NK-92 (cell line): Measurements from ENCODE around the gene TRMT10C.
"Not testable (repeated sequence)": the region's sequence is repeated elsewhere in the genome, so short reads cannot be mapped to it uniquely, and the experiment has no call there.

Experiments
- DNase-seq: peaks from one replicate; lab custom pipeline; 2025; ENCODE audit not compliant: unreplicated experiment; lab: John Stamatoyannopoulos, UW

Gene TRMT10C

DNA sequence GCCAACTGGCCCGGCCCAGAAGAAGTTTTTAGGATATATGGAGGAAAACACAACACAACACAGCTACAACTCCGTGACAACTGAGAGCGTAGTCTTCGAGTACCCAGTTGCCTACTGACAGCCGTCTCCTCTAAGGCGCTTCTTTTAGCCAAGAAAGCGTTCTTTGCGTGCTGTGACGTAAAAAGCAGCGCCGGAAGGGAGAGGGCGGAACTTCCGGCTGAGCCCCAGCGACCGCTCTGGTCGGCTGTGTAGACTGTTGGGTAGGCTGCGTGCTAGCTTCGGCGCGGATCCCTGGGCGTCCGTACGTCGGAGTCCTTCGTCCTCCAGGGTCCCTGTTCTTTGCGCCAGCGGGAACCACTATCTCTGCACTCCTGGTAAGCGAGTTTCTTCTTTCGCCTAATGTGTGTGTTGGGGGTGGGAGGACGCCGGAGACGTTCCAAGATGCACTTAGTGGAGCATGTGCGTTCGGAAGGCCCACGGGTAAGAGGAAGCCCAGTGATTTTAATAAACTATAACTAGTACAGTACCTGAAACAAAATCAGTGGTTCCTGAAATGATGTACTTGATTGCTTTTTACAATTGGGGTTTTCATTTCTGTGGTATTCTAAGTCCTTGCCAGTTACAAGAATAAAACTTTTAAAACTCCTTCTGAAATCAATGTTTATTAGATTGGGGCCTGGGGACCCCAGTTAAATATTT is at the start of gene TRMT10C:
TSS of gene TRMT10C (plus strand) at position 239 of the 699 bp plus-strand sequence. CDS start 2,914 bp downstream, outside the sequence.
- peak; percentile 60 for DNase-seq

DNA sequence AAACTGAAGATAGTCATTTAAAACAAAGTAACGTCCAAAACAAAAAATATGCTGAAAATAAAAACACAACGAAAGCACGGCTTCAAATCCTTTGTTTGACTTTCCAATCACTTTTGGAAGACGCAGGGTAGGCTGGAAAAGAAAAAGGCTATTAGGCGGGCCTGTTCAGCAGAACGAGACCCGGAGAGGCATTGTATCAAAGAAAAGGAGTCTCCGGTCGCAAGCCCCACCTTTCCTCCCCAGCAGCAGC is 49.3 kb upstream of the TRMT10C start:
- DNase-seq = no peak

DNA sequence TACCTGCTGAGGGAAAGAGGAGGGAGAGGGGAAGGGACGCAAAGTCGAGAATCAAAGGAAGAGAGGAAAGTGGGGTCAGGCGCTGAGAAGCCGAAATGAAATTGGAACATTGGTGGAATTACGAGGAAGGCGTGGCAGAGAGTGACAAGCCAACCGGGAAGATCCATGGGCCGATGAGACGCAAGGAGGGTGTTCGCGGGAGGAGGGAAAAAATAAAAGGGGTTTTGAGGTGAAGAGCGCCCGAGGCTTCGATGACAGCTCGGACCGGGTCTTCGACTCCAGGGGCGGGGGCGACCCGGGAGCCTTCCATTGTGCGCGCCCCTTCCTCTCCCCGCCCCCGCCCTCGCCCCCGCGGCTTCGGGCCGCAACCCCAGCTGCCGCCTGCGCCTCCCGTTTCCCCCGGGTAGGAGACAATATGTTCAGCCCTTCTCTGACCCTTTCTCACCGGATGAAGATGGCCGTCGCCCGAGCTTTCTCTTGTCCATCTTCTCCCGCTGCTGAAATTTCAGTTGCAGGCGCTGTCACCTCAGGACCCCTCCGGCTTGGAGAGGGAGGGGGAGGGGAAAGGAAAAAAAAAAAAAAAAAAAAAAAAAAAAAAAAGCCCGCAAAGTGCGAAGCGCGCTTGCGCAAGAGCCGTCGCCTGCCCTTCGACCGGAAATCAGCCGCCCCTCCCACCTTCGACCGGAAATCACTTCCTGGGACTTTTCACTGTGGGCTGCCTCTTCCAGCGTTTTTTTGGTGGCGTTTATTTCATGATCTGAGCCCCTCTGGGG is 48.8 kb upstream of the TRMT10C start, which contains the start of gene SENP7:
TSS of gene SENP7 (minus strand) at position 567 of the 773 bp plus-strand sequence. CDS start at position 485, 82 bp downstream.
- no peak for DNase-seq

DNA sequence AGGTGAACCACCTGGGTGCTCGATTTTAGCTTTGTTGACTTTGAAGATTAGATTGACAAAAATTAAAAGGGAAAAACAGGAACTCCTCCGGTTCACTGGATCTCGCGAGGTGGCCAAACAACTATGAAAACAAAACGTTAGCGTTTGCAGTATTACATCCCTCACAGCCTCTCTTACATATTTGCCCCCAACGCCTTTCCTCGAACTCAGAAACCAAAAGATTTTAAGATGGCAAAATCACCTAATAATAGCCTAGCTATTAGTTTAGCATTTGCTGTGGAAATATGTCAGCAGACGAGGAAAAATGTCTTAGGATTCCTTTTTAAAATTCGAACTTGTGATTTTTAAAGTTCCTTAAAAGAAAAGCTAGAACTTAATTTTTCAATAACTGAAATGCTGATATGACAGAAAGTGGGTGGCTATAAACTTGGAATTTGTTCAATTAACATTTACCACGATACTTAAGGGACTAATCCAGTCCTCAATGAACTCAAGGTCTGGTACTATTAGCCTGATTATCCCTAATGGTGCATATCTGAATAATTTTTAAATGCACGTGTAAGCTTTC is 48.2 kb upstream of the TRMT10C start:
- DNase-seq = no peak

DNA sequence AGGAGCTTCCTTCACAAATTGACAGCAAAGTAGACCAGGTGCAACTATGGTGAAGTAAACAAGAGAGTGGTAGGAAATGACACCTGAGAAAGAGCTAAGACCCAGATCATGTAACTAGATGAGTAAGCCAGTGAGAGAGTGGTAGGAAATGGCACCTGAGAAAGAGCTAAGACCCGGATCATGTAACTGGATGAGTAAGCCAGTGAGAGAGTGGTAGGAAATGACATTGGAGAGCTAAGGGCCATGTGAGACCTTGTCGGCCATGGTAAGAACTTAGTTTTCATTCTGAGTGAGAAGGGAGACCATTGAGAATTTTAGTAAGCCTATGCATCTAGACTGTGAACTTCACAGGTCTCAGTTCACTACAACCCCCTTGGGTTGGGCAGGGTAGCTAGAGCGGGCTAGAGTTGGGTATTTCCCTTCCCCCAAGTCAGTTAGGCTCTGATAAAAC is 43.2 kb upstream of the TRMT10C start:
- no peak for DNase-seq

DNA sequence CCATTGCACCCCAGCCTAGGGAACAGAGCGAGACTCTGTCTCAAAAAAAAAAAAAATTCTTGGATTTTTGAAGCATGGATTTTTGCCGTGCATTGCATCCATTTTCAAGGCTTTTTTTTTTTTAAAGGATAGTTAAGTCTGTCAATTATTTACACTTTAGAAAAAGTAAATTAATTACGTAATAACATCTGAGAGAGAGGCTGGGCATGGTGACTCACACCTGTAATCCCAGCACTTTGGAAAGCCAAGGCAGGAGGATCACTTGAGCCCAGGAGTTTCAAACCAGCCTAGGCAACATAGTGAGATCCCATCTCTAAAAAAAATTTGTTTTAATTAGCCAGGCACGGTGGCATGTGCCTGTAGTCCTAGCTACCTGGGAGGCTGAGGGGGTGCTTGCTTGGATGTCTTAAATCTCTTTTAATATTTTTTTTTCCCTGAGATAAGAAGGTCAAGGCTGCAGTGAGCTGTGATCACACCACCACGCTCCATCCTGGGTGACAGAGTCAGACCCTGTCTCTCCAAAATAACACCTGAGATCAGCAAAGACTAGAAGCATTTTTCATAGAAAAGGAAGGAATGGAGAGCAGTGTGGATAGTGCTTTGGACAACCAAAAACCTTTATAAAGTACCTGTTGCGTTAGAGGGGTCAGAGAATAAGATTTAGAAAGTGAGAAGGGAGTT is 41.8 kb upstream of the TRMT10C start:
- DNase-seq = no peak

DNA sequence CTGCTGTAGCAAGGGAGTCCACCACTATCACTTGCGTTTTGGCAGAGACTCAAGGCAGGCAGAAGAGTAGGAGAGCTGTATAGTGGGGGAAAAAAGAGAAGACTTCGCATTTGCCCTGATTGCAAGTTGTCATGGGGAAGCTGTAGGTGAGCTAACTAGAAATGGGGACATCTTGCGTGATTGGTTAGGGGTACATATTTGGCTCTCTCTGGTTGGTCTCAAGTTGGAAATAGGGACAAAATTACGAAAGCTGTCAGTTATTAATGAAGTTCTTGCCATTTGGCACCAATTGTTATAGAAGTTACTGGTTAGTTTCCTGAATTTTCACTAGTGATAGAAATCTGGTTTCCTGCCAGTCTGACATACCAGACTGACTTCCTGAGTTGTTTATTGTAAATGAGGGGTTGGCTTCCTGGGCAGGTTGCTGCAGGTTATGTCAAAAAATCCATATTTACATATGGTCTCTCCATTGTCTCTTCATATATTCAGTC is 40.4 kb upstream of the TRMT10C start:
- no peak for DNase-seq

DNA sequence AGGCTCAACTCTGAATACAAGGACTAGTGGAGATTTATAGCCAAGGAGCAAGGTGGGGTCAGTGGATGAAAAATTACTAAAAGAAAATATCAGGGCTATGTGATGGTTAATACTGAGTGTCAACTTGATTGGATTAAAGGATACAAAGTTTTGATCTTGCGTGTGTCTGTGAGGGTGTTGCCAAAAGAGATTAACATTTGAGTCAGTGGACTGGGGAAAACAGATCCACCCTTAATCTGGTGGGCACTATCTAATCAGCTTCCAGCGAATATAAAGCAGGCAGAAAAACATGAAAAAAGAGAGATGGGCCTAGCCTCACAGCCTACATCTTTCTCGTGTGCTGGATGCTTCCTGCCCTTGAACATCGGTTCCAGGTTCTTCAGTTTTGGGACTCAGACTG is 34.2 kb upstream of the TRMT10C start:
- no peak for DNase-seq

DNA sequence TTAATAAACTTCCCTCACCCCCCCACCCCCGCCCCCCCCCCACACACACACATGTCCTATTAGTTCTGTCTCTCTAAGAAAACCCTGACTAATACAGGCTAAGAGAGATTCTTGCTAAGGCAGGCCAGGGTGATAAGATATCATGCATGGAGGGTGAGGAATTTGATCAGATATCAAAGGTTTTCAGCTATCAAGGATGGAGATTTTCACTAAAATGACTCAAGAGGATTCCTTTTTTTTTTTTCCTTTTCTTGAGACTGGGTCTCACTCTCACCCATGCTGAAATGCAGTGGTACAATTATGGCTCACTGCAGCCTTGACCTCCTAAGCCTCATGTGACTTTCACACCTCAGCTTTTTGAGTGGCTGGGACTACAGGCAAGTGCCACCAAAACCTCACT is 33.8 kb upstream of the TRMT10C start:
- DNase-seq = no peak

DNA sequence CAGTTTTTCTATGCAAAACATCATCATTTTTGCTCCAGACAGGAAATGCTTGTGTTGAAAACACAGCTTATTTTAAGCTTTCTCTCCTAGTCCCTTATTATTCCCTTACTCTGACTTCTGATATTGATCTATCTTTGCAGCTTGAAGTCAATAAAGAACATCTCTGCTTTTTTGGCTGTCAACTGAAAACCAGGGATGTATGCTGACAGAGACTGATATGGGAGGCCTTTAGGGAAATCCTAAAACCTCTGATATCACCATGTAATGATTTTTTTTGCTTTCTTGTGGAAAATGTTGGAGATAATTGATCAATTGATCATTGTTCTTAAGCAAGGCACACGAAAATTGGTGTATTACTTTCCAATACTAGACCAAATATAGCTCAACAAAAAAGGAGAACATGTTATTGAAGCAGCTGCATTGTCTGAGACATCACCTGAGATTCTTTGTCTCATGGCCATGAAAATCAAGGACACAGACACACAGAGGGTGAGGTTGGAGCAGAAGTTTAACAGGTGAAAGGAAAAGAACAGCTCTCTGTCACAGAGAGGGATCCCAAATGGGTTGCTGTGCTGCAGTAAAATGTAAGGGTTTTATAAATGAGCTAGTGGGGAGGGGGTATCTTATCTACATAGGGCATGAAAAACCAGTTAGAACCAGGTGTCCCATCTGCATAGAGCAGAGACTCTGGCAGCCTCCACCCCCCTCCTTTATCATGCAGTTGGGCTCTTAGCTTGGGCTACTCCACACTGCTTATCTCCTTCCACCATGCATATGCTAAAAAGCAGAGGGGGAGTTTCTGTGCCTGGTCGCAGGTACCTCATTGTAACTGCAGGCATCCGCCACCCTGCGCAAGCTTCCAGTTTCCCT is 31.6 kb upstream of the TRMT10C start:
- no peak for DNase-seq

DNA sequence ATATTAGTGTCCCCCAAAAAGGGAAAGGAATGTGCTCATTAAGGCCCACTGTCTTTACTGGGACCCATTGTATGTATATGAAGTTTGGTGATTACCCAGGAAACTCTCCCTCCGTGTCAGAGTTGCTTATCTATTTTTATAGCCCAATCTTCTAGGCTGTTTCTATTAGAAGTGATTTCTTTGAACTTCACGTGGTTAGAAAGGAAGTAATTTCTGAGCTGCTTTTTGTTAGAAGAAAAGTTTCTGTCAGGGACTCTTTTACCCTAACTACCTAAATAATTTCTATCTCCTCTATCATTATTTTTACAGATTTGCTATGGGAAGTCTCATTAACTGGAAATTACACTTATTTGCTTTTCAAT is 31.0 kb upstream of the TRMT10C start:
- DNase-seq = no peak

DNA sequence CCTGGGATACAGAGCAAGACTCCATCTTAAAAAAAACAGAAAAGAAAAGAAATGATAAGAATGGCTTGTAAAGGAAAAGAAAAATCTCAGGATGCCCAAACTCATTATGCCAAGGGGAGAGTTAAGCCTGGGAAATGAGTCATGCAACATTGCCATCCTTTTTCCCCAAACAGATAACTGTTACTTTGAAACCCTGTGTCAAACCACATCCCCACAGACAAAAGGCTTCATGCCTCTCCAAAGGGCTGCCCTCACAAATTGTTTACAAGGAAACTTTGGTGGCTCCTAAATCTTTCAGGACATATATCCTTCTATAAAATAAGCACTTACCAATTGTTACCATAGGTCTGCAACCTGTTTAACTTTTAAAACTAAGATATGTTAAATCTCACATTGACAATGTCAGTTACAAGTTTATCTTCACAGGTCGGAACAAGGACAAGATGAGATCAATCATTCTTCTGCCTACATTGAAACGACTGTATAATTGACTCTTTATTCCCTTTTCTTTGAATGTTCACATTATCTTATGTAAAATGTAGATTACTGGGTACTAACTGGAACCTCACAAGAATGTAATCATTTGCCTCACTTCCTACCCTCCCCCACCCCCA is 30.1 kb upstream of the TRMT10C start:
- no peak for DNase-seq

DNA sequence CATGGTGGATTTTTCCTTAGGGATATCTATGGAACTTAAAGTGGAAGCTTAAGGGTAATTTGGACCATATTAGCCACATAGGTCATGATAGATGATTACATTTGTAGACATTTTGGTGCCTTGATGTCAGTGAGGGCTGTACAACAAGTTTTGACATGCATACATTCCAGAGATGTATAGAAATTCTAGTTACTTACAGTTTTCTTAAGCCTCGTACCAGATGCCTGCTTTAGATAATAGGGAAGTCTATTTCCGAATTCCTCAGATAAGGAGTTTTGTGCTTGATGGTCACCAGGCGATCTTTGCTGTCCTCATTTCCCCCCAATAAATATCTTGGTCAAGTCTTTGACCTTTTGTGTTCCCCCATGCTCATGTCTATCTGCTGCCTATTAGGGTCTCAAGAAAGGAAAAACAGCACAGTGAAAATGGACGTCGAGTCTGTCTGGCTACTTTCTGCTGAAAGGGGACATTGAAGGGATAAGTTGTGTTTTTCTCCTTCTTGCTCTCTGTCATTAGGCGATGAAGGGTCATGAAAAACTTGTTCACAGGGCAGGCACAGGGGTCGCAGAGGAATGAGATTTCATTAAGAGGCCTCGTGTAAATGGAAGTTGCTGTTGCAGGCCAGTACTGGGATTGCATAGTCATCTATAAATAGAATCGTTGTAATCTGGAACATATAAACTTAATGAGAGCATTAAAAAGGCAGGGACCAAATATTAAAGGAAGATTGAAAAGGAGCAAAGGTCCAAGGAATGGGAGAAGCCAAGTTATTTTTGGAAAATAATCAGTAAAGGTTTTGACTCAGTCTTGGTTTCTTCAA is 28.7 kb upstream of the TRMT10C start:
- DNase-seq = no peak

DNA sequence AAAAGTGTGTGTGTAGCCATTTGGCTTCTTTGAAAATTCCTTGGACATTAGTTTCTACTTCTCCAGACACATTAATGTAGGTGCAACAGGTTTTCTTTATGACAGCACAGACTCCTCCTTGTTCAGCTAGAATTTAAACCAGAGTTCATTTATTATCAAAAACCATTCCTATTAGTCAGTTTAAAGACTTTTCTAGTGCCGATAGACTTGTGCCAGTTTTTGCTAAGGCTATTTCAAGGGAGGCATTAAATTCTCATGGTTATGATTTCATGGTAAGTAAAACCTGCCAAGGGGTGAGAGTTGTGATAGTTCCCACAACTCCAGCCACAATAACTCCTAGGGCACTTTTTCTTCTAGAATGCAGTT is 28.1 kb upstream of the TRMT10C start:
- DNase-seq = no peak

DNA sequence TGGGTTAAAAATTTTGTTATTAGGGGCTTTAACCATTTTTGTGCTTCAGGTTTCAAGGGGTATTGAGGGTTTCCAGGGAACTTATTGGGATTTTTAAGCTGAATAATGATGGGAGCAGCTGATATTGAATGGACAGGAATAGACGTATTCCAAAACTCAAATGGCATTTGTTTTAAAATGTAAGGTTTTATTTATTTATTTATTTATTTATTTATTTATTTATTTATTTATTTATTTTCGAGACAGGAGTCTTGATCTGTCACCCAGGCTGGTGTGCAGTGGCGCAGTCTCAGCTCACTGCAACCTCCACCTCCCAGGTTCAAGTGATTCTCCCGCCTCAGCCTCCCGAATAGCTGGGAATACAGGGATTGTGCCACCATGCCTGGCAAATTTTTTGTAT is 26.4 kb upstream of the TRMT10C start:
- no peak for DNase-seq

DNA sequence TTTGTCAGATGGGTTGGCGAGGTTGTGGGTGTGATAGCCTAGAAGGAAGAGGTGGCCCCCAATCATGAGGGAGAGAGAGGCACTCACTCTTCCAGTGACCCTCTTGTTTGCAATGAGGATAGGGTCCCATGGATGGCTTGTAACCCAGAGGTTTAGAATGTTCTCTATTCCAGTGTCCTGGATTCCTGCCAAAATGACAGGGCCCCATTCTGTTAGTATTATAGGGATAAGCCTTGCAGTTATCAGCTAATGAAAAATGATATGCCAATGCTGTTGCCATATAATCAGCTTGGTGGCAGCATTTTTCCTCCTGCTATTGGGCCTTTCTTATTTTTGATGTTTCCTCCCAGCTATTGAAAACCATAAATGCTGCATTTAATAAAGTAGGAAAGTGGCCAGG is 25.4 kb upstream of the TRMT10C start:
- DNase-seq = no peak

DNA sequence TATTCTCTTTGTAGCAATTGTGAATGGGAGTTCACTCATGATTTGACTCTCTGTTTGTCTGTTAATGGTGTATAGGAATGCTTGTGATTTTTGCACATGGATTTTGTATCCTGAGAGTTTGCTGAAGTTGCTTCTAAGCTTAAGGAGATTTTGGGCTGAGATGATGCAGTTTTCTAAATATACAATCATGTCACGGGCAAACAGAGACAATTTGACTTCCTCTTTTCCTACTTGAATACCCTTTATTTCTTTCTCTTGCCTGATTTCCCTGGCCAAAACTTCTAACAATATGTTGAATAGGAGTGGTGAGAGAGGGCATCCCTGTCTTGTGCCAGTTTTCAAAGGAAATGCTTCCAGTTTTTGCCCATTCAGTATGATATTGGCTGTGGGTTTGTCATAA is 24.7 kb upstream of the TRMT10C start:
- DNase-seq = not testable (repeated sequence)

DNA sequence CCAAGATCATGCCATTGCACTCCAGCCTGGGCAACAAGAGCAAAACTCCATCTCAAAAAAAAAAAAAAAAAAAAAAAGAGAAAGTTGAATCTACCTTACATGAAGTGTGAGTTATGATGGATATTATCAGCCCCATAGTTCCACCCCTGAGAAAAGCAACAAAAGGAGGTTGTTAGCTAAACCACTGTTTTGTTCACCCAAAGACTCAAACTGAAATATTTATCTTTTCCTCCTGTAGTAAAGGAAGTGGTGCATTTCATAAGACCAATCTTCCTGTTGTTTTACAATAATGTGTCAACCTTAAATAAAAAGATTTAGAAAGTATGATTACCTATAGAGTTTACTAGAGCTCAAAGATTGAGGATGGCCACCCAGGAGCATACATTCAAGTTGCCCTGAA is 18.7 kb upstream of the TRMT10C start:
- DNase-seq = no peak

DNA sequence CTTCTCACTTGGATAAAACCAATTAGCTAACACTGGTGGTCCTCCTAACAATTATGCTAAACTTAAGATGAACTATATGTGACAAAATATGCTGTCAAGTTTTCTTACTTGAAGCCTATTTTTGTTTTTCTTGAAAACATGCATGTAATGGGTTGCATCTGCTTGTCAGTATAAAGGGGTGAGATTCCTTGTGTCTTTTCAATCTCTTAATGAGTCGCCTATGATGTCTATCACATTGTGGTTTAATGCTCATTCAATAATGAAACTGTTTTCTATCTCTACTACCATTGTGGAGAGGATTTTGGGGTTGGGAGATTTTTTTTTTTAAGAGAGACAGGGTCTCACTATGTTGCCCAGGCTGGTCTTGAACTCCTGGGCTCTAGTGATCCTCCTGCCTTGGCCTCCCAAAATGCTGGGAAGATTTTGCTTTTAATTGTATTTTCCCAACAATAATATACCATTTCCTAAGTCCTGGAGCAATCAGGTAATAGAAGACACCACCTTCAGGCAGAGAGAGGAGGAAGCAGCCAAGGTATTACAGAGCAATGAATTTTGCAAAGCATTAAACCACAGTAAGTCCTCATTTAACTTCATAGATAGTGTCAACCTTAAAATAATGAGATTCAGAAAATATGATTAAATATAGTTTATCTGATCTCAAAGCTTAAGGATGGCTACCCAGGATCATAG is 17.4 kb upstream of the TRMT10C start:
- DNase-seq = no peak
